ENCODE results near the gene LYPD6B. TPM values are rescaled to one million over a fixed set of nuclear protein-coding genes. Genes with fewer than 3 reads are reported as not detected.

The LYPD6B gene
- total RNA-seq, 1 donor from 2014 or later: not detected

GRCh38 chr2:149076863-149077412, 38.4 kb downstream of the LYPD6B start:
- intact Hi-C loops (cut with micrococcal nuclease): no loop called here
- Histone ChIP-seq H3K27me3 (ENCODE audit: low read depth) (no peaks in the 10 kb centered on the region), H3K4me3 (no peak overlapping the region), H3K27ac (replicated peaks) (no peak overlapping the region), H3K4me1 (no peaks in the 10 kb centered on the region), H3K36me3 (no peaks in the 10 kb centered on the region), H3K9me3 (replicated peaks) (no peaks in the 10 kb centered on the region)
- DNase-seq: no peak
- TF ChIP-seq CTCF (IDR thresholded peaks at IDR 0.05; ENCODE audit: borderline replicate concordance): no peak

GRCh38 chr2:149077861-149078260, 39.4 kb downstream of the LYPD6B start:
- H3K27me3 ChIP-seq (ENCODE audit: low read depth): no peaks in the 10 kb centered on the region
- no peaks in the 10 kb centered on the region for H3K36me3 ChIP-seq
- no peak for DNase-seq
- H3K9me3 ChIP-seq (replicated peaks): no peaks in the 10 kb centered on the region
- no peak overlapping the region for H3K4me3 ChIP-seq
- no peak overlapping the region for H3K27ac ChIP-seq (replicated peaks)
- no peak for TF ChIP-seq CTCF (IDR thresholded peaks at IDR 0.05; ENCODE audit: borderline replicate concordance)
- no peaks in the 10 kb centered on the region for H3K4me1 ChIP-seq
- intact Hi-C loops (cut with micrococcal nuclease): no loop called here

- no peak for DNase-seq
- H3K9me3 ChIP-seq (replicated peaks): no peaks in the 10 kb centered on the region
- no peak for TF ChIP-seq CTCF (IDR thresholded peaks at IDR 0.05; ENCODE audit: borderline replicate concordance)
- no peaks in the 10 kb centered on the region for H3K4me1 ChIP-seq
- intact Hi-C loops (cut with micrococcal nuclease): no loop called here
- H3K27me3 ChIP-seq (ENCODE audit: low read depth): no peaks in the 10 kb centered on the region
- H3K36me3 ChIP-seq: no peaks in the 10 kb centered on the region
- no peak overlapping the region for H3K27ac ChIP-seq (replicated peaks)
- H3K4me3 ChIP-seq: no peak overlapping the region
Observed at GRCh38 chr2:149080099-149080498, 41.6 kb downstream of the LYPD6B start.

- no peaks in the 10 kb centered on the region for H3K36me3 ChIP-seq
- no peaks in the 10 kb centered on the region for H3K27me3 ChIP-seq (ENCODE audit: low read depth)
- no peak for DNase-seq
- H3K9me3 ChIP-seq (replicated peaks): no peaks in the 10 kb centered on the region
- no peaks in the 10 kb centered on the region for H3K4me1 ChIP-seq
- no peak for TF ChIP-seq CTCF (IDR thresholded peaks at IDR 0.05; ENCODE audit: borderline replicate concordance)
- intact Hi-C loops (cut with micrococcal nuclease): no loop called here
- no peak overlapping the region for H3K4me3 ChIP-seq
- H3K27ac ChIP-seq (replicated peaks): no peak overlapping the region
Observed at GRCh38 chr2:149080971-149081370, 42.5 kb downstream of the LYPD6B start.

- TF ChIP-seq CTCF (IDR thresholded peaks at IDR 0.05; ENCODE audit: borderline replicate concordance): no peak
- Histone ChIP-seq H3K4me3 (no peak overlapping the region), H3K9me3 (replicated peaks) (no peaks in the 10 kb centered on the region), H3K36me3 (no peaks in the 10 kb centered on the region), H3K4me1 (no peaks in the 10 kb centered on the region), H3K27me3 (ENCODE audit: low read depth) (peaks cover under 1% of the 10 kb centered on the region), H3K27ac (replicated peaks) (no peak overlapping the region)
- no peak for DNase-seq
- intact Hi-C loops (cut with micrococcal nuclease): no loop called here
Observed at GRCh38 chr2:149082079-149082478, 43.6 kb downstream of the LYPD6B start.

Data from left ventricle myocardium inferior (tissue), 1 donor.